ENCODE data around the gene ADAT3. TPM values are rescaled to one million over a fixed set of nuclear protein-coding genes. Genes with fewer than 3 reads are reported as not detected.

Gene ADAT3
- total RNA-seq, 1 donor: 3.3 TPM

DNA sequence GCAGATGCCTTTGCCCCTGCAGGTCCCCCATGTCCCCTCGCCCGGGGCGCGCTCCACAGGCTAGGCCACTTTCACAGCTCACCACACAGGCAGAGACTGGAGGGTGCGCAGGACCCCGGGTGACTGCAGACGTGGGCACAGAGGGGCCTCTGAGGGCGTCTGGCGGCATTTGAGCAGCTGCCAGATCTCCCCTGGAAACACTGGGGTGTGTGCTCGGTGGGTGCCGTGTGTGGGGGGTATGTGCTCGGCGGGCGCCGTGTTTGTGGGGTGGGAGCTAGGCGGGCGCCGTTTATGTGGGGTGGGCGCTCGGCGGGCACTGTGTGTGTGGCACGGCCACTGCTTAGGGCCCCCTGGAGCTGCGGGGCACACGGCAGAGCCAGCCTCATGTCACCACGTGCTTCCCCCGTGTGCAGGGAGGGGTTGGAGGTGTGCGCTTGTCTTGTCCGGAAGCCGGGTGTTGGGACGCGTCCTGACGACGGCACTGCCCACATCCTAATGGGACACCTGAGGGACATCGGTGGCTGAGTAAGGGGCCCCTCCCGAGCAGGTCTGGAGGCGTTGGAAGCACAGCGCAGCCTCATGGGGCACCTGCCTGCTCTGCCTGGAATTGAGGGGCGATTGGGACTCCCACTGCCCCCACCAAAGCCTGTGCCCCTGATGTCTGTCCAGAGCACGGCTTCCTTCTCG is 52.5 kb downstream of the ADAT3 start:
- H3K4me3 ChIP-seq (ENCODE audit: insufficient read depth, low read length): no peak overlapping the region
- no peaks in the 10 kb centered on the region for H3K27me3 ChIP-seq (ENCODE audit: insufficient read depth, low read length)
- H3K4me1 ChIP-seq (ENCODE audit: insufficient read depth, low read length): no peaks in the 10 kb centered on the region
- H3K79me2 ChIP-seq (ENCODE audit: insufficient read depth, low read length): peaks cover 90% of the 10 kb centered on the region
- no peaks in the 10 kb centered on the region for H3K36me3 ChIP-seq (ENCODE audit: insufficient read depth, low read length)
- H3K4me2 ChIP-seq (ENCODE audit: insufficient read depth, low read length): no peak overlapping the region
- peaks cover 63% of the 10 kb centered on the region for H4K20me1 ChIP-seq (ENCODE audit: insufficient read depth, low read length)
- DNase-seq (ENCODE audit: insufficient read length, low spot score, missing footprints): no peak
- H3K27ac ChIP-seq (ENCODE audit: low read depth, low read length): no peak overlapping the region
- no peak overlapping the region for H2AFZ ChIP-seq (ENCODE audit: low read length)
- no peak for TF ChIP-seq CTCF (IDR thresholded peaks at IDR 0.05; ENCODE audit: extremely low read depth, low read depth, low read length)
- no peaks in the 10 kb centered on the region for H3K9me3 ChIP-seq (ENCODE audit: low read depth, low read length)

- Histone ChIP-seq H2AFZ (ENCODE audit: low read length) (no peak overlapping the region), H3K27ac (ENCODE audit: low read depth, low read length) (no peak overlapping the region), H4K20me1 (ENCODE audit: insufficient read depth, low read length) (peaks cover 43% of the 10 kb centered on the region), H3K36me3 (ENCODE audit: insufficient read depth, low read length) (no peaks in the 10 kb centered on the region), H3K79me2 (ENCODE audit: insufficient read depth, low read length) (peaks cover 73% of the 10 kb centered on the region), H3K4me3 (ENCODE audit: insufficient read depth, low read length) (no peak overlapping the region), H3K4me2 (ENCODE audit: insufficient read depth, low read length) (no peak overlapping the region), H3K4me1 (ENCODE audit: insufficient read depth, low read length) (no peaks in the 10 kb centered on the region), H3K9me3 (ENCODE audit: low read depth, low read length) (no peaks in the 10 kb centered on the region), H3K27me3 (ENCODE audit: insufficient read depth, low read length) (no peaks in the 10 kb centered on the region)
- no peak for DNase-seq (ENCODE audit: insufficient read length, low spot score, missing footprints)
- no peak for TF ChIP-seq CTCF (IDR thresholded peaks at IDR 0.05; ENCODE audit: extremely low read depth, low read depth, low read length)
Observed at GRCh38 chr19:1959928-1960589, 54.9 kb downstream of the ADAT3 start.

GRCh38 chr19:1961000-1961883 is 56.0 kb downstream of the ADAT3 start:
- Histone ChIP-seq H3K4me3 (ENCODE audit: insufficient read depth, low read length) (no peak overlapping the region), H3K27ac (ENCODE audit: low read depth, low read length) (no peak overlapping the region), H2AFZ (ENCODE audit: low read length) (no peak overlapping the region), H3K27me3 (ENCODE audit: insufficient read depth, low read length) (no peaks in the 10 kb centered on the region), H3K36me3 (ENCODE audit: insufficient read depth, low read length) (no peaks in the 10 kb centered on the region), H3K9me3 (ENCODE audit: low read depth, low read length) (no peaks in the 10 kb centered on the region), H3K4me2 (ENCODE audit: insufficient read depth, low read length) (no peak overlapping the region), H4K20me1 (ENCODE audit: insufficient read depth, low read length) (peaks cover 35% of the 10 kb centered on the region), H3K79me2 (ENCODE audit: insufficient read depth, low read length) (peaks cover 67% of the 10 kb centered on the region), H3K4me1 (ENCODE audit: insufficient read depth, low read length) (no peaks in the 10 kb centered on the region)
- no peak for TF ChIP-seq CTCF (IDR thresholded peaks at IDR 0.05; ENCODE audit: extremely low read depth, low read depth, low read length)
- no peak for DNase-seq (ENCODE audit: insufficient read length, low spot score, missing footprints)
